OCI-LY3 (cell line): ENCODE measurements around the gene ABCC9.

ENCODE experiments used
- H2AFZ ChIP-seq: fragments of 200-600, 300-600 bp; shearing (Covaris generic); 2 replicates; pipeline ENCODE4 v1.6.0; 2014; ENCODE audit warnings: antibody characterized with exemption, low read depth, low read length
- H3K27ac ChIP-seq: fragments of 200-600, 300-600 bp; sonication (generic); 2 replicates; pipeline ENCODE4 v1.5.1; 2014; ENCODE audit warnings: mild to moderate bottlenecking, low read length, moderate library complexity, mixed read lengths
- H3K27me3 ChIP-seq: fragments of 200-600, 300-600 bp; sonication (generic); 2 replicates; pipeline ENCODE4 v1.6.1; 2014; ENCODE audit warnings: low read depth, low read length, mixed read lengths
- H3K36me3 ChIP-seq: fragments of 200-600, 300-600 bp; sonication (generic); replicated peaks from 2 replicates; pipeline ENCODE3; 2014; ENCODE audit warnings: low read depth, low read length, mixed read lengths
- H3K4me1 ChIP-seq: fragments of 300-600, 200-600 bp; sonication (generic); 2 replicates; pipeline ENCODE4 v1.6.1; 2014; ENCODE audit warnings: low read length, mixed read lengths
- H3K4me2 ChIP-seq: fragments of 200-600, 300-600 bp; sonication (generic); 2 replicates; pipeline ENCODE4 v1.6.1; 2014; ENCODE audit warnings: low read length, mixed read lengths
- H3K4me3 ChIP-seq: fragments of 300-600, 200-600 bp; sonication (generic); 2 replicates; pipeline ENCODE4 v1.5.1; 2014; ENCODE audit warnings: antibody characterized with exemption, mild to moderate bottlenecking, low read length, moderate library complexity
- H3K79me2 ChIP-seq: fragments of 300-600, 200-600 bp; shearing (Covaris generic); 2 replicates; pipeline ENCODE4 v1.6.1; 2014; ENCODE audit warnings: mild to moderate bottlenecking, low read length, mixed read lengths
- H3K9ac ChIP-seq: fragments of 300-600, 200-600 bp; shearing (Covaris generic); 2 replicates; pipeline ENCODE4 v1.6.0; 2014; ENCODE audit warnings: mild to moderate bottlenecking, low read length, moderate library complexity
- H3K9me3 ChIP-seq: fragments of 200-600, 300-600 bp; shearing (Covaris generic); 2 replicates; pipeline ENCODE4 v1.6.1; 2014; ENCODE audit warnings: low read length, mixed read lengths; ENCODE audit not compliant: insufficient read depth
- H4K20me1 ChIP-seq: fragments of 200-600, 300-600 bp; sonication (generic); 2 replicates; pipeline ENCODE4 v1.6.1; 2016; ENCODE audit warnings: low read length, mixed read lengths; ENCODE audit not compliant: insufficient read depth
- CTCF ChIP-seq: fragments of 200-600, 300-600 bp; sonication (generic); IDR thresholded peaks from 2 replicates; pipeline ENCODE4 v1.5.1; 2014; ENCODE audit warnings: antibody characterized with exemption, low read length, low read depth
- EZH2phosphoT487 ChIP-seq: fragments of 200-600 bp; shearing (Covaris generic); IDR thresholded peaks from 2 replicates; pipeline ENCODE4 v1.6.1; 2018; ENCODE audit warnings: antibody characterized with exemption, mixed run types, low read depth

Gene ABCC9

DNA sequence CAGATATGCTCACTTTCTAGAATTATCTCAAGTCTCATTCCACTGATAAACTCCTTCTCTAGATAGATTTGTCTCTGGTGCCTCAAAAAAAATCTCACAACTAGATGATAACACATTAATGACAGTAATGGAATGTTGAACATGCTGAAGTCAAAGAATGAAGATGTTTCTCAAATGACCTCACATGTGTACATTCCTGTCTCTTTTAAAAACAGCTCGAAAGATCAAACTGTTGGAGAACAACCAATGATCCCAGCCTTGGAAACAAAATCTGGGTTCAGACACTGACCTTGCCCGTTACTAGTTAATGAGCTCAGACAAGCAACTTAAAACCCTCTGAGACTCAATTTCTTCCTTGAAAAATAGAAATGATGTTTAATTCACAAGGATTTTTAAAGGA is 122.0 kb downstream of the ABCC9 start:
- Histone ChIP-seq H2AFZ (no peak overlapping the region), H3K79me2 (no peaks in the 10 kb centered on the region), H3K9ac (no peak overlapping the region), H3K36me3 (no peaks in the 10 kb centered on the region), H3K9me3 (no peaks in the 10 kb centered on the region), H3K27me3 (no peaks in the 10 kb centered on the region), H3K4me3 (no peak overlapping the region), H3K4me1 (no peaks in the 10 kb centered on the region), H4K20me1 (no peaks in the 10 kb centered on the region), H3K4me2 (no peak overlapping the region), H3K27ac (no peak overlapping the region)
- TF ChIP-seq EZH2phosphoT487, result no peak
- TF ChIP-seq CTCF, result no peak

DNA sequence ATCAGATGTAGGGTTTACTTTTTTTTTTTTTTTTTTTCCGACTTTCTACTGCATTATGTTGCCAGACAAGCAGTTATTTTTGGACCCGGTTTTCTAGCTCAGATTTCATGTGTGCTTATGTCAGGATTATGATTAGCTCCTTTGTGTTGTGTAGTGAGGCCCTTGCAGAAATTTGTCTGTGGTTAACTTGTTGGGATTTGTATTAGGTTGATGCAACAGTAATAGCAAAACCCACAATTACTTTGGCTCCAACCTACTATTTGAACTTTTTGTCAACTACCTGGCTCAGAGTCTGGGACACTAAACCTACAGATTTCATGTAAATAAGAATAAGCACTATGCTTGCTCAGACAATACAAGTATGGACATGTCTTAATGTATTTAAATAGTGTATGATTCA is 122.6 kb downstream of the ABCC9 start:
- H3K9ac ChIP-seq, result no peak overlapping the region
- TF ChIP-seq CTCF (no peak), EZH2phosphoT487 (no peak)

GRCh38 chr12:21815306-21816062 is 125.7 kb downstream of the ABCC9 start:
- Histone ChIP-seq H3K9me3 (no peaks in the 10 kb centered on the region), H3K27me3 (no peaks in the 10 kb centered on the region), H3K36me3 (no peaks in the 10 kb centered on the region), H3K79me2 (no peaks in the 10 kb centered on the region), H3K4me2 (no peak overlapping the region), H3K27ac (no peak overlapping the region), H3K9ac (no peak overlapping the region), H3K4me3 (no peak overlapping the region), H3K4me1 (no peaks in the 10 kb centered on the region), H2AFZ (no peak overlapping the region), H4K20me1 (no peaks in the 10 kb centered on the region)
- no peak for TF ChIP-seq CTCF
- no peak for TF ChIP-seq EZH2phosphoT487

More for the DNA sequence above, 122.6 kb downstream of the ABCC9 start:
- Histone ChIP-seq H3K4me1 (no peaks in the 10 kb centered on the region), H3K27me3 (no peaks in the 10 kb centered on the region), H2AFZ (no peak overlapping the region), H3K36me3 (no peaks in the 10 kb centered on the region), H3K9me3 (no peaks in the 10 kb centered on the region), H3K27ac (no peak overlapping the region), H3K4me3 (no peak overlapping the region), H3K4me2 (no peak overlapping the region), H3K79me2 (no peaks in the 10 kb centered on the region), H4K20me1 (no peaks in the 10 kb centered on the region)

- H3K4me2 ChIP-seq, result no peak overlapping the region
- no peaks in the 10 kb centered on the region for H3K36me3 ChIP-seq
- no peak overlapping the region for H3K9ac ChIP-seq
- H4K20me1 ChIP-seq, result no peaks in the 10 kb centered on the region
- no peak for TF ChIP-seq EZH2phosphoT487
- no peaks in the 10 kb centered on the region for H3K79me2 ChIP-seq
- H3K27ac ChIP-seq, result no peak overlapping the region
- no peak overlapping the region for H3K4me3 ChIP-seq
- H3K9me3 ChIP-seq, result no peaks in the 10 kb centered on the region
- H3K4me1 ChIP-seq, result no peaks in the 10 kb centered on the region
- H3K27me3 ChIP-seq, result no peaks in the 10 kb centered on the region
- H2AFZ ChIP-seq, result no peak overlapping the region
These were observed 126.4 kb downstream of the ABCC9 start for GRCh38 chr12:21814814-21815213.
